ENCODE results near the gene SLCO4A1.

DNA sequence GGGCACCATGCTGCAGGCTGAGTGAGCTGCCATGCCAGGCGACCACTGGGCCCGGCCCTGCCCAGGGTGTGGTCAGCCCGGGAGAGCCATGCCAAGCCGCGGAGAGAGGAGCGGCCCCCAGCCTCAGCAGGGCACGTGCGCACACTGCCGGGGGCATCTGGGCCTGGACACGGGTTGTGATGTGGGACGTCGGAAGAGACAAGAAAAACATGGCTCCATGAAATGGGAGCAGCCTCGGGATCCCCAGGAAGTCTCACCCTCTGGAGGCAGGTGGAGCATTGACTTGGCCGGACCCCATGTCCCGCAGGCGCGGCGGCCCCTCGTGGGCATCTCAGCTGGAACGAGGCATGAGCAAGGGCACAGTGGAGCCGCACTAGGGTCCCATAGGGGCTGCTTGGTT lies 16.8 kb upstream of the SLCO4A1 start:
- TF ChIP-seq, protein P1, sequence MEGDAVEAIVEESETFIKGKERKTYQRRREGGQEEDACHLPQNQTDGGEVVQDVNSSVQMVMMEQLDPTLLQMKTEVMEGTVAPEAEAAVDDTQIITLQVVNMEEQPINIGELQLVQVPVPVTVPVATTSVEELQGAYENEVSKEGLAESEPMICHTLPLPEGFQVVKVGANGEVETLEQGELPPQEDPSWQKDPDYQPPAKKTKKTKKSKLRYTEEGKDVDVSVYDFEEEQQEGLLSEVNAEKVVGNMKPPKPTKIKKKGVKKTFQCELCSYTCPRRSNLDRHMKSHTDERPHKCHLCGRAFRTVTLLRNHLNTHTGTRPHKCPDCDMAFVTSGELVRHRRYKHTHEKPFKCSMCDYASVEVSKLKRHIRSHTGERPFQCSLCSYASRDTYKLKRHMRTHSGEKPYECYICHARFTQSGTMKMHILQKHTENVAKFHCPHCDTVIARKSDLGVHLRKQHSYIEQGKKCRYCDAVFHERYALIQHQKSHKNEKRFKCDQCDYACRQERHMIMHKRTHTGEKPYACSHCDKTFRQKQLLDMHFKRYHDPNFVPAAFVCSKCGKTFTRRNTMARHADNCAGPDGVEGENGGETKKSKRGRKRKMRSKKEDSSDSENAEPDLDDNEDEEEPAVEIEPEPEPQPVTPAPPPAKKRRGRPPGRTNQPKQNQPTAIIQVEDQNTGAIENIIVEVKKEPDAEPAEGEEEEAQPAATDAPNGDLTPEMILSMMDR (optimal IDR thresholded peaks at IDR 0.05 in 1 of 3, IDR thresholded peaks at IDR 0.05 in 1 of 3, conservative IDR thresholded peaks at IDR 0.05 in 1 of 3; ENCODE audit: extremely low read depth in 1 of 3, insufficient read depth in 2 of 3, low read length in 3 of 3): no peak
- TF ChIP-seq EZH2 (IDR thresholded peaks at IDR 0.05; ENCODE audit: low read length): no peak
